DND-41 (cell line): ENCODE measurements around the gene SLC4A2.

ENCODE experiments used
- CTCF ChIP-seq: IDR thresholded peaks from 2 replicates; pipeline ENCODE4 v1.5.1; 2012; ENCODE audit warnings: borderline replicate concordance, low read length, moderate library complexity, mild to moderate bottlenecking; ENCODE audit not compliant: poor library complexity, severe bottlenecking; ENCODE audit errors: extremely low read depth
- EZH2 ChIP-seq: IDR thresholded peaks from 3 replicates; pipeline ENCODE4 v1.6.1; 2012; ENCODE audit warnings: borderline replicate concordance, low read depth, mild to moderate bottlenecking, moderate library complexity, low read length, inconsistent platforms; ENCODE audit not compliant: severe bottlenecking

DNA sequence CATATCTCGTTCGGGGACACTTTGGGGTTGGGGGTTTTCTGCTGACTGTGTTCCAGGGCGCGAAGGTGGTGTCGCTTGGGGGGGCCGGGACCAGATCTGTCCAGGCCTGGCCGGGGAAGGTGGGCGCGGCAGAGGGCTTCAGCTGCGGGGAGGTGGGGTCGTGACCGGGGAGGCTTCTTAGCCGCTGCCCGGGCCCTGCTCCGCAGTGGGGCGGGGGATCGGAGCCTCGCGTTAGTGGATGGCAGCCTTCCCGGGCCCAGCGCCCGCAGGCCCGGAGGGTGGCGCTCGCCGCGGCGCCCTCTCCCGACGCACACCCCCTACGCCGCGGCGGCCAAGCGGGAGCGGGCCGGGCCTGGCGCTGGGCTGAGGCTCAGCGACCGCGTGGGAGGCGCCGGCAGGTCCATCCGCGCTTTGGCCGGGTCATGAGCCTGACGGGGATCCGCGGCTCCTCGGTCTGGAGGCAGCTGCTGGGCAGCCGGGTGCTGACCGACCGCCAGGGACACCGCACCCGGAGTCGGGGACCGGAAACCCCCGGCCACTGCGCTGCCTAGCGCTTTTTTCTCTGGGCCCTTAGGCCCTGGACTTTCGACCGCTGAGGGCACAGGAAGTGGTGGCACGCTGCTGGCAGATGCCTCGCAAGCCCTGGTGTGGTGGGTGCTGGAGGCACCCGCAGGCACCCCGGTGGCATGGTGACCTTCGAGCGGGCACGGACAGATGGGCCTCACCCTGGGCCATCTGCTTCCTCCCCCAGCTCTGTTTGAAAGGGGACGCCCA, 28.0 kb downstream of the SLC4A2 start:
- TF ChIP-seq EZH2 (no peak), CTCF (no peak)
